Stimulated activated CD8-positive, alpha-beta memory T cell treated with anti-CD3 and anti-CD28 coated beads, Interleukin-12 subunit alpha, Interleukin-12 subunit beta, amount 100 ng/mL, for 1 hour (primary cell): Measurements from ENCODE around the gene TSEN34.
"Not testable (repeated sequence)": the region's sequence is repeated elsewhere in the genome, so short reads cannot be mapped to it uniquely, and the experiment has no call there.

Source experiments
- DNase-seq: peaks from one replicate; pipeline ENCODE4 v3.0.0-alpha.2; 2020; ENCODE audit warnings: low read depth

Gene TSEN34

DNA sequence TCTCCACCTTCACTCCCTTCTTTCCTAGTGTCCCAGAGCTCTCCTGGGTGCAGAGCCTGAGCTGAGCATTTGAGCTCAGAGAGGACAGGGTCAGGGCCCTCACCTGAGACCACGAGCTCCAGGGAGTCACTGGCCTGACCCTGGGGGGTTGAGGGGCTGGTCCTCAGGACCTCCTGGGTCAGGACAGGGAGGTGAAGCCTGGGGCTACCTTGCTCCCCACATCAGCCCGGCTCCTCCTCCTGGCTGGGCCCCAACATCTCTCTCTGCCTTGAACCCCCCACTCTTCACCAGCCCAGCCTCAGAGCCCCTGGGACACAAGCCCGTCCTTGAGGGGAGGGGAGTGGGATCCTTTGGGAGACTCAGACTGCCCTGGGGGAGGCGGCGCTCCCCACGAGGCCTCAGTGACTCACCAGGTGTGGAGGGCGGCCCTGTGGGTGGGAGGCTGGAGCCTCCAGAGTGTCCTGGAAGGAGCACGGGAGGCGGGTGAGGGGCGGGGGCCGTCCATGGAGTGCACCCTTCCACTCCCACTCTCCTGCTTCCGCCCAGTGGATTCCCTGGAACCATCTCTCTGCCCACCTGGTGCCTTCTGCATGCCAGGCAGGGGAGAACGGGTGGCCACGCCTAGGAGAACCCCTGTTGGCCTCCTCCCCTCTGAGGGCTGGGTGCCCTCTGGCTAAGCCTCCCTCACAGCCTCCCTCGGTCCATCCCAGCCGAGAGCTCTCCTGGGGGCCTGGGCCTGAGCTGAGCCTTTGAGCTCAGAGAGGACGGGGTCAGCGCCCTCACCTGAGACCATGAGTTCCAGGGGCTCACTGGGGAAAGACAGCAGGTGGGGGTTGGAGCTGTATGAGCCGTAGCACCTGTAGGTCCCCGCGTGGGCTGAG is 48.6 kb downstream of the TSEN34 start:
- not testable (repeated sequence) for DNase-seq

DNA sequence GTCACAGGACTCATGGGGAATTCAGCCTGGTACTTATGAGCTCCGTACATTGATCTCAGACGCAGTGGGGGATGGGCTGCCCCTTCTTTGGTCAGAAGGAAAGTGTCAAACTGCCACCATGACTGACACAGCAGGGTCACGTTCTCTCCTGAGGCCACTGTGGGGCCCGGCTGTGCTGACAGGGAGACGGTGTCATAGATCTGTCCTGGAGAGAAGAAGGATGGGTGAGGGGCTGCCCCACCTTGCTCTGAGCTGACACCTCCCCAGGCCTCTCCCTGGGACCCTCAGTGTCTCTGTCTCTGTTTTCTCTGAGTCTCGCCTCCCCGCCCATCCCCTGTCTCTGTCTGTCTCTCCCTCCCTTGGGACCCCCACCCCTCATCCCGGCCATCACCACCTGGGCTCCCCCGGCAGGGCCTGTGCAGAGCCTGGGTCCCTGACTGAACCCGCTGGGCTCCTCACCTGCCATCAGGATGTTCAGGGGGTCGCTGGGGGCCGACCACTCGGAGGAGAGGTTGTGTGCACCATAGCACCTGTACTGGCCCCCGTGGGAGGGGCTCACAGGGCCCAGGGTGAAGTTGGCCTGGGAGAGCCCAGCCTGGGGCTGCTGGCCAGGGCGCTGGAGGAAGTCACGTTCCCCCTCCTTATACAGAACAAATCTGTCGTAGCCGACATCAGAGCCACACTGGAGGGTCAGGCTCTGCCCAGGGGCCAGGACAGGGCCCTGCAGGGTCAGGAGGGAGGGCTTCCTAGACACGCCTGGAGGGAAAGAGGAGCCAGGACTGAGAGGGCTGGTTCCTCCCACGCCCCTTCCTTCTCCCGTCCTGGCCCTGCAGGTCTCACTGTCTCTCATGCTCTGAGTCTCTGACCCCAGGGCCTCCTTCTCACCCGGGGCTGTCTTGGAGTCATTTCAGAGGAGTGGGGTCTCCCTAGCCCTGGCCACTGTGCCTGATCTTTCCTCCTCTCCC is 49.5 kb downstream of the TSEN34 start:
- DNase-seq, result not testable (repeated sequence)

DNA sequence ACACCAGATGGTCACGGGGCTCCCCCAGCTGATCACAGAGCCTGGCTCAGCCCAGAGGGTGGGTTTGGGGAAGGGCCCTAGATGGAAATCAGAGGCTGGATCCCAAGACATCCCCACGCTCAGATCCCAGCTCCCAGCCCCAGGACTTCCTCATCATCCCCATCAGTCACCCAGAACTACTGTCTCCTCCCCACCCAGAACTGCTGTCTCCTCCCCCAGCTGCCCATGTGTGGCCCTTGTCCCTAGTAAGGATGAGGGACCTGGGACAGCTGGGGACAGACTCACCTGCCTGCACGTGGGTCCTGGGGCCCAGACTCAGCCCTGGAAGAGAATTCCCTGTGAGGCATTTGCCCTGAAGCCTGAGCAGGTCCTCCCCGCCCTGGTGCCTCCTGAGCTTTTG is 51.1 kb downstream of the TSEN34 start:
- not testable (repeated sequence) for DNase-seq

DNA sequence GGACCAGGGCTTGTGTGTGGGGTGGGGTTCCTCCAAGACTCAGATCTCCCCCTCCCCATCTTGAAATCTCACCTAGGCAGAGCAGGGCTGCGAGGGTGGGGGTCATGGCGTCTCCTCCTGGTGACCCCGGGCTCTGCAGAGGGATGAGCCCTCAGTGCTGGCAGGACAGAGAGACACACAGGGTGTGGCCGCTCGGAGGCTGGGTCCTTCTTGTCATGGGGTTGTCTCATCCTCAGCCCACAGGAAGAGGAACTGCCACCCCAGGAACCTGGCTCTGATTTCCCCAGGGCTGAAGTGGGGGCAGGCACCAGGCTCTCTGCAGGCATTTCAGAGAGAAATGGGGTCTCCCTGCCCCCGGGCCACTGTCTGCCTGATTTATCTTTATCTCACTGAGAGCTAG is 51.5 kb downstream of the TSEN34 start, which contains the start of gene LILRA6:
LILRA6 (minus strand) TSS at position 145 of the 400 bp plus-strand sequence.
- DNase-seq, result not testable (repeated sequence)

DNA sequence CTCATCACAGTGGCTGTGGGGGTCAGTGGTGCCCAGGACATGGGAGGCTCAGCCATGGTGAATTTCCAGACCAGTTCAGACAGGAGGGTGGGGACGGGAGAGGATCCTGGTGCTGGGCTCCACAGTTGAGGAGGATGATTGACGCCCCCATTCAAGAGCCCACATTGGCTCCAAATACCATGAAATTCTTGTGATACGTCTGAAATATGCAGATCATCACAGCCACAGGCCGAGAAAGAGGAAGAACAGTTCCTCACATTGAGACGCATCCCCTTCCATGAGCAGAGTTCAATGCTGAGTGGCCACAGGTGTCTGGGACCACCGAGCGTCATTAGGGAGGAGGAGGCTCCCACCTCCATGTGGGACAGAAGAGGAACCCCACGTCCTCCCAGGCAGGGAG is 52.7 kb downstream of the TSEN34 start:
- not testable (repeated sequence) for DNase-seq
